SKM-1 treated with dmso at 0.1 percent for 144 hours (cell line): Measurements from ENCODE around the gene METTL21C.

Source experiments
- DNase-seq: peaks from one replicate; lab custom pipeline; 2025; ENCODE audit not compliant: unreplicated experiment; lab: John Stamatoyannopoulos, UW

METTL21C gene

GRCh38 chr13:102667911-102668310 is 26.9 kb downstream of the METTL21C start:
- DNase-seq, result no peak

- no peak for DNase-seq
These were observed 27.8 kb downstream of the METTL21C start for GRCh38 chr13:102667023-102667422.

GRCh38 chr13:102659168-102659713 is 35.6 kb downstream of the METTL21C start:
- DNase-seq, result no peak

GRCh38 chr13:102658660-102659059 is 36.2 kb downstream of the METTL21C start:
- DNase-seq, result no peak

GRCh38 chr13:102657630-102658029 is 37.2 kb downstream of the METTL21C start:
- DNase-seq, result no peak

GRCh38 chr13:102654756-102655155 is 40.1 kb downstream of the METTL21C start:
- no peak for DNase-seq

- DNase-seq, result no peak
These were observed 43.0 kb downstream of the METTL21C start for GRCh38 chr13:102651892-102652291.

GRCh38 chr13:102651392-102651791 is 43.5 kb downstream of the METTL21C start:
- DNase-seq, result no peak

- DNase-seq, result no peak
These were observed 44.4 kb downstream of the METTL21C start for GRCh38 chr13:102650444-102650843.

- no peak for DNase-seq
These were observed 46.8 kb downstream of the METTL21C start for GRCh38 chr13:102648046-102648445.

- no peak for DNase-seq
These were observed 49.1 kb downstream of the METTL21C start for GRCh38 chr13:102645701-102646100.

- DNase-seq, result no peak
These were observed 51.2 kb downstream of the METTL21C start for GRCh38 chr13:102643656-102644055.

GRCh38 chr13:102642475-102642874 is 52.4 kb downstream of the METTL21C start:
- DNase-seq, result no peak

GRCh38 chr13:102642029-102642428 is 52.8 kb downstream of the METTL21C start:
- DNase-seq, result no peak

- DNase-seq, result no peak
These were observed 56.1 kb downstream of the METTL21C start for GRCh38 chr13:102638741-102639140.
